Endothelial cell of umbilical vein (primary cell): ENCODE data around the gene RSPH6A. TPM values are rescaled to one million over a fixed set of nuclear protein-coding genes. Genes with fewer than 3 reads are reported as not detected.

Experiments
- BruUV-seq: library from RNA; stranded (reverse); fragments of 400-500 nt; replicated peaks from 2 replicates; lab custom pipeline; 2021; lab: Mats Ljungman, UMichigan
- CTCF ChIA-PET: fragments of 300-600, 350-600 bp; sonication (Branson Sonifier 250); formaldehyde crosslinking; loops from one replicate; lab custom pipeline; 2021; ENCODE audit warnings: antibody characterized with exemption, inconsistent platforms; lab: Charles Lee
- POLR2A ChIA-PET: fragments of 300-600, 350-600 bp; sonication (Branson Sonifier 250); formaldehyde crosslinking; loops from one replicate; lab custom pipeline; 2021; ENCODE audit warnings: antibody characterized with exemption, inconsistent platforms; lab: Charles Lee
- DNase-seq: peaks from one replicate; pipeline ENCODE4 v3.0.0-alpha.2; 2011; ENCODE audit warnings: low read depth, low spot score
- FAIRE-seq: peaks from 2 replicates; lab custom pipeline; 2011; peaks lifted over from hg19 to GRCh38; lab: Jason Lieb, UNC
- H2AFZ ChIP-seq: 2 replicates; pipeline ENCODE4 v1.6.0; 2012; ENCODE audit warnings: low read depth, low read length, control low read depth, inconsistent platforms
- H3K27ac ChIP-seq: 2 replicates; pipeline ENCODE4 v1.5.1; 2011; ENCODE audit warnings: low read depth, mild to moderate bottlenecking, control low read depth, low read length, moderate library complexity; ENCODE audit not compliant: insufficient read depth
- H3K27me3 ChIP-seq, 2 experiments: 2 replicates each; pipeline versions ENCODE4 v1.6.0 to v1.6.1; 2011; ENCODE audit warnings: low read length in 2 of 2, mixed read lengths in 1 of 2; ENCODE audit not compliant: control insufficient read depth in 2 of 2, insufficient read depth in 2 of 2
- H3K36me3 ChIP-seq, 2 experiments: 2 replicates in 1 of 2; 3 replicates in 1 of 2; pipeline ENCODE4 v1.5.1; 2011; ENCODE audit warnings: low read length in 2 of 2, mild to moderate bottlenecking in 1 of 2, moderate library complexity in 1 of 2; ENCODE audit not compliant: control insufficient read depth in 2 of 2, insufficient read depth in 2 of 2; ENCODE audit errors: extremely low read depth in 1 of 2
- H3K4me1 ChIP-seq: 3 replicates; pipeline ENCODE4 v1.5.1; 2011; ENCODE audit warnings: mild to moderate bottlenecking, low read length; ENCODE audit not compliant: control insufficient read depth, insufficient read depth; ENCODE audit errors: extremely low read depth
- H3K4me2 ChIP-seq: 2 replicates; pipeline ENCODE4 v1.6.1; 2011; ENCODE audit warnings: low read length, control low read depth, mixed read lengths; ENCODE audit not compliant: insufficient read depth
- H3K4me3 ChIP-seq, 3 experiments: fragments of 200-600 bp in 1 of 3; sonication (generic), shearing (Covaris generic) in 1 of 3; replicated peaks in 1 of 3; 2 replicates each; pipeline ENCODE4 v1.5.1; 2011 to 2016; ENCODE audit warnings: control low read depth in 3 of 3, low read length in 3 of 3, mild to moderate bottlenecking in 2 of 3, inconsistent platforms in 1 of 3, low read depth in 1 of 3, moderate library complexity in 1 of 3; ENCODE audit not compliant: insufficient read depth in 1 of 3
- H3K79me2 ChIP-seq: 2 replicates; pipeline ENCODE4 v1.6.0; 2012; ENCODE audit warnings: low read length, inconsistent platforms; ENCODE audit not compliant: control insufficient read depth, insufficient read depth
- H3K9ac ChIP-seq: replicated peaks from 2 replicates; pipeline ENCODE3; 2011; ENCODE audit warnings: low read length, control low read depth; ENCODE audit not compliant: insufficient read depth; ENCODE audit errors: extremely low read depth
- H3K9me1 ChIP-seq: replicated peaks from 3 replicates; pipeline ENCODE4 v1.6.0; 2011; ENCODE audit warnings: mild to moderate bottlenecking, low read length; ENCODE audit not compliant: control insufficient read depth, insufficient read depth; ENCODE audit errors: extremely low read depth
- H3K9me3 ChIP-seq: replicated peaks from 2 replicates; pipeline ENCODE4 v1.5.1; 2012; ENCODE audit warnings: low read length, inconsistent platforms; ENCODE audit not compliant: control insufficient read depth, insufficient read depth
- H4K20me1 ChIP-seq: replicated peaks from 2 replicates; pipeline ENCODE3; 2011; ENCODE audit warnings: mild to moderate bottlenecking, low read length; ENCODE audit not compliant: control insufficient read depth, insufficient read depth; ENCODE audit errors: extremely low read depth
- FOS ChIP-seq: IDR thresholded peaks from 2 replicates; pipeline ENCODE4 v1.6.1; 2011; ENCODE audit warnings: mild to moderate bottlenecking, low read length, moderate library complexity, borderline replicate concordance; ENCODE audit not compliant: insufficient read depth
- MYC ChIP-seq: IDR thresholded peaks from one replicate; pipeline ENCODE4 v1.6.1; 2011; ENCODE audit warnings: mild to moderate bottlenecking, low read depth, low read length
- POLR2A ChIP-seq: IDR thresholded peaks from 2 replicates; pipeline ENCODE4 v1.6.1; 2012; ENCODE audit warnings: low read depth, mild to moderate bottlenecking, control low read depth, low read length
- POLR2AphosphoS5 ChIP-seq: IDR thresholded peaks from 2 replicates; pipeline ENCODE4 v1.6.1; 2012; ENCODE audit warnings: low read depth, mild to moderate bottlenecking, control low read depth, low read length, moderate library complexity; ENCODE audit not compliant: insufficient read depth
- dilution Hi-C: fragments of 300-500 bp; cut with MboI; formaldehyde crosslinking; loops from one replicate; pipeline ENCODE4 v1.15.0; 2019; ENCODE audit warnings: low sequenced_read_pairs; ENCODE audit not compliant: extremely low pct_ligation_motif_present
- intact Hi-C: fragments of 100-400 bp; cut with micrococcal nuclease; formaldehyde crosslinking; loops from one replicate; pipeline ENCODE4 v1.10.0; 2022
- polyA plus RNA-seq, 4 experiments: library from polyadenylated mRNA; depleted of rRNA in 3 of 4; stranded (reverse) in 3 of 4; unstranded in 1 of 4; fragments of >200 nt; gene quantifications; 2 replicates each; pipeline versions ENCODE4 v1.2.1 to v1.2.3, GENCODE V29; 2011 to 2012; ENCODE audit warnings: missing spikeins in 1 of 4
- total RNA-seq: library from RNA; stranded (reverse); gene quantifications from 2 replicates; pipeline ENCODE4 v1.2.3, GENCODE V29; 2021
- TF ChIP-seq, protein P1 (sequence below): IDR thresholded peaks from 2 replicates; pipeline ENCODE4 v1.6.1; 2011; ENCODE audit not compliant: insufficient read depth, insufficient read length
- TF ChIP-seq, protein P2 (sequence below), 2 donors: IDR thresholded peaks; 1 replicate in 1 of 2; 2 replicates in 1 of 2; pipeline ENCODE4 v1.5.1; 2011; ENCODE audit warnings: low read length in 2 of 2, mild to moderate bottlenecking in 2 of 2, moderate library complexity in 2 of 2, control low read depth in 1 of 2, inconsistent platforms in 1 of 2, low read depth in 1 of 2; ENCODE audit not compliant: insufficient read depth in 1 of 2; ENCODE audit errors: extremely low read depth in 1 of 2

The RSPH6A gene
- total and polyA plus RNA-seq, 2 donors (not counting 3 experiments of a cell fraction or from before 2014, with no cell fraction given): 0.03 to 0.62 TPM

DNA sequence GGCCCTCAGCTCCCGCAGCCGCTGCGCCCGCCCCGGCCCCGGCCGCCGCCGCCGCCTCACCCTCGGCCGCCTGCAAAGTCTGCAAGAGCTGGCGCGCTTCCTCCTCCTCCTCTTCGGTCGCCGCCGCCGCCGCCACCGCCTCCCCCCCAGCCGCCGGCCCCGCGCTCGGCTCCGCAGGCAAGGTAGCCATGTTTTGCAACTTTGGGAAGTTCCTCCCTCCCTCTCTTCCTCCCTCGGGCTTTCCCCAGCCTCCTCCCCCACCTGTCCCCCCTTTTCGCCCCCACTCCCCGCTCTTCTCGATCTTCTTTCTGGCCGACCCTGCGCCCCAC lies 46.5 kb downstream of the RSPH6A start:
- H3K4me2 ChIP-seq: peak overlapping the region; percentile 90
- H2AFZ ChIP-seq: peak overlapping the region; percentile 66
- H3K36me3 ChIP-seq: peaks cover 0 to 3% of the 10 kb centered on the region in 2 experiments
- no peaks in the 10 kb centered on the region for H3K27me3 ChIP-seq
- CTCF ChIA-PET: interaction anchor here (1.1 to 6.7 kb wide), 10 partner anchors 10 to 299 kb away, joined by 3 to 125 read pairs (median 22); partner anchors contain the start of genes DMPK, FBXO46, QPCTL and SNRPD2
- no peaks in the 10 kb centered on the region for H4K20me1 ChIP-seq
- FAIRE-seq: peak; percentile 12
- H3K9me1 ChIP-seq: no peaks in the 10 kb centered on the region
- H3K4me3 ChIP-seq: peak overlapping the region; percentile 81 to 92 (median 82)
- no peaks in the 10 kb centered on the region for H3K9me3 ChIP-seq
- peak overlapping the region; percentile 77 for H3K9ac ChIP-seq
- peak overlapping the region; percentile 71 for H3K27ac ChIP-seq
- H3K4me1 ChIP-seq: peaks cover 14% of the 10 kb centered on the region
- dilution Hi-C loops: no loop called here
- DNase-seq: no peak
- no TSS peak for BruUV-seq
- H3K79me2 ChIP-seq: peaks cover 2% of the 10 kb centered on the region
- intact Hi-C loops: no loop called here
- TF ChIP-seq MYC (no peak), POLR2A (no peak), FOS (no peak), POLR2AphosphoS5 (no peak)
- TF ChIP-seq, protein P1, sequence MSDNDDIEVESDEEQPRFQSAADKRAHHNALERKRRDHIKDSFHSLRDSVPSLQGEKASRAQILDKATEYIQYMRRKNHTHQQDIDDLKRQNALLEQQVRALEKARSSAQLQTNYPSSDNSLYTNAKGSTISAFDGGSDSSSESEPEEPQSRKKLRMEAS: no peak
- TF ChIP-seq, protein P2, sequence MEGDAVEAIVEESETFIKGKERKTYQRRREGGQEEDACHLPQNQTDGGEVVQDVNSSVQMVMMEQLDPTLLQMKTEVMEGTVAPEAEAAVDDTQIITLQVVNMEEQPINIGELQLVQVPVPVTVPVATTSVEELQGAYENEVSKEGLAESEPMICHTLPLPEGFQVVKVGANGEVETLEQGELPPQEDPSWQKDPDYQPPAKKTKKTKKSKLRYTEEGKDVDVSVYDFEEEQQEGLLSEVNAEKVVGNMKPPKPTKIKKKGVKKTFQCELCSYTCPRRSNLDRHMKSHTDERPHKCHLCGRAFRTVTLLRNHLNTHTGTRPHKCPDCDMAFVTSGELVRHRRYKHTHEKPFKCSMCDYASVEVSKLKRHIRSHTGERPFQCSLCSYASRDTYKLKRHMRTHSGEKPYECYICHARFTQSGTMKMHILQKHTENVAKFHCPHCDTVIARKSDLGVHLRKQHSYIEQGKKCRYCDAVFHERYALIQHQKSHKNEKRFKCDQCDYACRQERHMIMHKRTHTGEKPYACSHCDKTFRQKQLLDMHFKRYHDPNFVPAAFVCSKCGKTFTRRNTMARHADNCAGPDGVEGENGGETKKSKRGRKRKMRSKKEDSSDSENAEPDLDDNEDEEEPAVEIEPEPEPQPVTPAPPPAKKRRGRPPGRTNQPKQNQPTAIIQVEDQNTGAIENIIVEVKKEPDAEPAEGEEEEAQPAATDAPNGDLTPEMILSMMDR (IDR thresholded peaks at IDR 0.05; ENCODE audit: extremely low read depth in 1 of 2, insufficient read depth in 1 of 2, low read depth in 1 of 2, low read length in 2 of 2): no peak
- POLR2A ChIA-PET: interaction anchor here (0.8 to 2.4 kb wide), 6 partner anchors 11 to 283 kb away, joined by 3 to 24 read pairs (median 8); partner anchors contain the start of genes DMWD, FBXO46 and QPCTL
